ENCODE measurements around the gene GAN.
"Not testable (repeated sequence)": the region's sequence is repeated elsewhere in the genome, so short reads cannot be mapped to it uniquely, and the experiment has no call there.

The GAN gene

DNA sequence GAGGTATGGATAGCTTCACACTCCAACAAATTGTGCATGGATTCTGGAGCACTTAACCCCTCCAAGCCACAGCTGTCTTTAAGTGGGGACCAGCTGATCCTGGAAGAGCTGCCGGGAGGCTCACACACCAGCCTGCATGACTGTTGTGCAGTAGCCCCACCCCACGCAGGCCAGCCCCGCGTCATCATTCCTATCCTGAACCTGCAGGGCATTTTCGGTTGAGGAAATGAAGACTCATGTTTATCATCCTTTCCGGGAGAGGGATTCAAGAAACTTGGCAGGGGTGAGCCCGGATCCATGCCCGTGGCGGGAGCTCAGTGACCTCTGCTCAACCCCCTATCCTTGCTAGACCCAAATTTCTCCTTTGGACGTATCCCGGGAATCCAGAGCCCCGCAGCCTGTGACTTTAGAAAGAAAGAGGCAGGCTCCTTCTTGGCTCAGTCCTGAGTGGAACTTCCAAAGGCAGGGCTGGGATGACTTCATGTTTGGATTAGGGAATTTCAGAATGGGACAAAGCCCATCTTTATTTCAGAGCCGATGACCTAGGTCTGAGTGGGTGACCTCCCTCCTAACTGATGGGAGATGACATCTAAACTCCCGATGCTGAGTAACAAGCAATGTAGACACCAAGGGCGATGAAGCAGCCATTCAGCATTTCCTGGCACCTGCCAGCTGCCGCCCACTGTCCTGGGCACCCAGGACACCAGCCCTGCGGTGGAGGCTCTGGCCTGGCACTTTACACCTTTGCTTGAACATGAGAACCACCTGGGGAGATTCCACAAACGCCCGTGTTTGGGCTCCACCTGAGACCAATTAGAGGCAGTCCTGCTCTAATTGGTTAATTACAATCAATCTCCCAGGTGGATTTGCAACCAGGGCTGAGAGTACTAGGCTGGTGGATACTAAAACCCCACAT lies 86.5 kb downstream of the GAN start:
- no peak for DNase-seq

DNA sequence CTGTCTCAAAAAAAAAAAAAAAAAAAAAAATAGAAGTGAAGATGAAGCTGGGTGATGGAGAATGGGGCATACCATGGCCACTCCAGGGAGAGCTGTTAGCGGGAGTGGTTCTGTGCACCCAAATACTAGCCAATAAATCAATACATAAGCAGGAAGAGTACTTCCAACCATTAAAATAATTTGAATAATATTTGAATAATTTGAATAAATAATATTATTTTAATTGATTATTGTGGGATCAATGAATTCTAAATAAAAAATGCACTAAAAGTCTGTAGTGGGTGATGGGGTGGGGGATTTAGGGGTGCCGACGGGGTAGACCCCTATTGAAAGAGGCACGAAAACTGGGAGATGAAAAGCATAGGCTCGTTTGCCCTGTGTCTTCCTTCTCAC lies 88.4 kb downstream of the GAN start:
- DNase-seq = no peak

- DNase-seq = peak; percentile 5
Measured at GRCh38 chr16:81403601-81404391, 89.0 kb downstream of the GAN start.

DNA sequence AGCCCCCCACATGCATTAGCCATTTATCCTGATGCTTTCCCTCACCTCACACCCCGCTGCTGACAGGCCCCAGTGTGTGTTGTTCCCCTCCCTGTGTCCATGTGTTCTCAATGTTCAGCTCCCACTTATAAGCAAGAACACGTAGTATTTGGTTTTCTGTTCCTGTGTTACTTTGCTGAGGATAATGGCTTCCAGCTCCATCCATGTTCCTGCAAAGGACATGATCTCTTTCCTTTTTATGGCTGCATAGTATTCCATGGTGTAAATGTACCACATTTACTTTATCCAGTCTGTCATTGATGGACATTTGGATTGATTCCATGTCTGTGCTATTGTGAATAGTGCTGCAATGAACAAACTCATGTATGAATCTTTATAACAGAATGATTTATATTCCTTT lies 90.2 kb downstream of the GAN start:
- not testable (repeated sequence) for DNase-seq

GRCh38 chr16:81405702-81406113 lies 90.9 kb downstream of the GAN start:
- no peak for DNase-seq

DNA sequence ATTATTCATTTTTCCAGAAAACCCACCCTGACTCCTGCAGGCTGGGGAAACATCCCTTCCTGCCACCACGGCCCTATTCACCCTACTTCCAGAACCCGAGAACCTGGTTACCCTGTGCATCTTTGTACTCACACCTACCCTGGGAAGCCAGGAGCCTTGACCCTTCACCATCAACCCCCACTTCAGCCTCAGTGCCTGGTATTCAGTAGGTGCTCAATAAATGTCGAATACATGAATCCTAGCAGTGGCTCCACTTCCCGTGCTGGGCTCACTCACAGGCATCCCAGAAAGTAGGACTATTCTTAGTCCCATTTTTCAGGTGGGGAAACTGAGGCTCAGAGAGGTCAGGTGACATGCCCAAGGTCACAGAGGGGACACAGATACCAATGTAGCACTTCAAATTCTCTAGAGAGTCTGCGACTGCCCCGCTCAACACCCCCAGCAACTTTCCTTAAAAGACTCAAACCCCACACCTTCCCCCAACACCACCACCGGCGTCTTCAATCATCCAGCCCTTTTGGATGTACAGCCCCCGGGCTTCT lies 93.7 kb downstream of the GAN start:
- no peak for DNase-seq

GRCh38 chr16:81409016-81409556 lies 94.3 kb downstream of the GAN start:
- DNase-seq = no peak

GRCh38 chr16:81410643-81411293 lies 96.0 kb downstream of the GAN start:
- no peak for DNase-seq

GRCh38 chr16:81413245-81413990 lies 98.7 kb downstream of the GAN start:
- DNase-seq = no peak

GRCh38 chr16:81415751-81416150 lies 101.0 kb downstream of the GAN start:
- DNase-seq = no peak

- DNase-seq = no peak
Measured at GRCh38 chr16:81416749-81417148, 102.0 kb downstream of the GAN start.

GRCh38 chr16:81417210-81417609 lies 102.4 kb downstream of the GAN start:
- DNase-seq = no peak

- DNase-seq = no peak
Measured at GRCh38 chr16:81419806-81420205, 105.0 kb downstream of the GAN start.

- DNase-seq = no peak
Measured at GRCh38 chr16:81421126-81421525, 106.4 kb downstream of the GAN start.

DNA sequence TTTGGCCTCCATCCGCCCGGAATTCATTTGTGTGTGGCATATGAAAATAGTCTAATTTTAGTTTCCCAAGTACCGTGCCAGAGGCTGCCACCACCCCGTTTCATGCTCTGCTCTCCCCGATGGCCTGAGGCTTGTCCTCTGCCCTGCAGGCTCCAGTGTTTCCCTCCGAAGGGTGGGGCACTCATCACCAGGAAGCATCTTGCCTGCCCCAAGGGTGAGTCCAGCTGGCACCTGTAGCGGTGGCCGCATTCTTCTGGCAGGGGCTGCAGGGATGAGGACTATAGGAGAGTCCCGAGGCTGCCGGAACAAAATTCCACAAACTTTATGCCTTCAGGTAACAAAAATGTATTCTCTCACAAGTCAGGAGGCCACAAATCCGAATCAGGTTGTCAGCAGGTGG lies 106.8 kb downstream of the GAN start:
- DNase-seq = no peak

DNA sequence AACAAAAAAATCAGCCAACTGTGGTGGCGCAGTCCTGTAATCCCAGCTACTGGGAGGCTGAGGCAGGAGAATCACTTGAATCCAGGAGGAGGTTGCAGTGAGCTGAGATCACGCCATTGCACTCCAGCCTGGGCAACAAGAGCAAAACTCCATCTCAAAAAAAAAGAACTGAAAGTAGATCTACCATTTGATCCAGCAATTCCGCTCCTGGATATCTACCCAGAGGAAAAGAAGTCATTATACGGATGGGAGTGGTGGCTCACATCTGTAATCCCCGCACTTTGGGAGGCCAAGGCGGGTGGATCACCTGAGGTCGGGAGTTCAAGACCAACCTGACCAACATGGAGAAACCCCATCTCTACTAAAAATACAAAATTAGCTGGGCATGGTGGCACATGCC lies 107.4 kb downstream of the GAN start:
- DNase-seq = not testable (repeated sequence)

DNA sequence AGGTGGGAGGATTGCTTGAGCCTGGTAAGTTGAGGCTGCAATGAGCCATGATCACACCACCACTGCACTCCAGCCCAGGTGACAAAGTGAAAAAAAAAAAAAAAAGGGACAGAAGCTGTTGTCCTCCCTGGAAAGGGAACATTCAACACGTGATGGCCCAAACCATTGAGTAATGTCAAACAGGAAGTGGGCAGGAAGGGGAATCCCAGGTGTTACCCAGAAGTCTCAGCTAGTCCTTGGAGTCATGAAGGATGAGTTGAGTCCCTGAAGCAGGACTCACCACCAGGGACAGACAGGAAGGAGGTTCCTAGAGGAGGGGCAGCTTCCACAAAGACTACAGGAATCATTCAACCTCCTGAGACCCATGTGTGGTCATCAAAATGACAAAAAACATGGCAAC lies 110.0 kb downstream of the GAN start:
- no peak for DNase-seq

DNA sequence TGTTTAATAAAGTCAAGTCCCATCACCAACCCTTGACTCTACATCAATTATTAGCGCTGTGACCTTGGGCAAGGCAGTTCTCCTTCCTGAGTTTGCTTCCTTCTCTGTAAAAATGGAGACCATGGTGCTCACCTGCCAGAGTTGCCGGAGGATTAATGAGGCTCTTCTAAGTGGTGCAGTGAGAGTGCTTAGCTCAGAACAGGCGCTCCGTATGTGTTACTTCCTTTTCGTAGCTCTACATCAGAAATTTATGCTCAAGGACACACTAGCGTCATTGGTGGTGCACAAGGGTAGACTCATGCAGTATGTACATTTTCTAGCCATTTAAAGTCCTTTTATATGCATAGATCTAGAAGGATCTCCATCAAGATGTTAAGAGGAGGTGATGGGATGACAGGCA lies 112.5 kb downstream of the GAN start:
- no peak for DNase-seq

DNA sequence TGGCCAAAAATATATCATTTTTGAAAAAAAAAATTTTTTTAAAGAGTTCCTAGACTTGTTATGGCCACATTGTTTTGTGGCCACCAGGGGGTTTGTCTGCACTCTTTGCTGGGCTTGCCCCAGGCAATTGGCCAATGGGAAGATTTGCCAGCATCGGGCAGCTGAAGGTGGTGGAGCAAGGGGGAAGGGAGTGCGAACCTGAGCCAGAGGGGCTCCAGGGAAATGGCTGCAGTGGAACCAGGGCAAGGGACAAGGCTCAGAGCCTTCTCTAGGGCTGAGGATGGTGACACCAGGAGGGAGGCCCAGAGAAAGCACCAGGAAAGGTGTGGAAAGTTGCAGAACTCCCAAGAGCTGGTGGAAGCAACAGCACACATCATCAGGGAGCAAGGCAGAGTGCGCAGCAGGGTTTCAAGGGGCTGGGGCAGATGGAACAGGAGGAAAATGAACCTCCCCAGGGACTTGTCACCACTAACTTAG lies 114.3 kb downstream of the GAN start:
- DNase-seq = no peak

- no peak for DNase-seq
Measured at GRCh38 chr16:81431554-81432353, 117.0 kb downstream of the GAN start.

DNA sequence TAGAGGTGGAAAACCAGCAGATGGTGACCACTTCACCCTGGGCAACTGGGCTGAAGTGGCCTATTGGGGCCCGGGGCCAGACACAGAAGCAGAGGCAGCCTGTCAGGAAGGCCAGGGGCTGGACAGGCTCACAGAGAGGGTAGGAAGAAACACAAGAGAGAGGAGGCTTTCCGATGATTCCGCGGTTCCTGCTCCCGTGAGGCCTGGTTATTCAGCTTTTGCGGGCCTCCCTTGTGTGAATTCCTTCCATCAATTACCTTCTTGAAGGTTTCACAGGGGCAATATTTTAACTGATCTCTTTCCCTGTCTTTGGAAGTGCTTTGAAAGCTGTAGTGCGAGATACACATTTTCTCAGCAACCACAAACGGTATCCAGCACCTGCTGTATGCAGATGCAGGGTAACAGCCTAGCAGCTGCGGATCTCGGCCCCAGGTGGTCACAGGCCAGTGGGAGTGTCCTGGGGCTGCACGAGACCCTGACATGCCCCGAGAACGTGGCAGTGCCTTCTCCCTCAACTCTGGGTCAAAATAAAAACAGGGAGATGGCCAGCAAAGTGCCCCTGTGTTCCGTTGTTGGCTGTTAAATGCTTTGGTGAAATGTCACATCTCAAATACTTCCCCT lies 118.3 kb downstream of the GAN start:
- DNase-seq = no peak
